HCT116 (cell line): ENCODE results near the gene PDE6B.

Experiments
- CBX3 ChIP-seq: IDR thresholded peaks from 2 replicates; pipeline ENCODE4 v1.6.1; 2012; ENCODE audit warnings: low read depth
- CEBPB ChIP-seq: IDR thresholded peaks from 2 replicates; pipeline ENCODE4 v1.6.1; 2012; ENCODE audit warnings: low read depth
- CTCF ChIP-seq, 3 experiments: fragments of 200-600 bp in 1 of 3; sonication (generic) in 1 of 3; IDR thresholded peaks in 2 of 3; conservative IDR thresholded peaks in 1 of 3; 2 replicates each; pipeline ENCODE4 v1.5.1; 2012 to 2017; ENCODE audit warnings: low read depth in 2 of 3, low read length in 2 of 3, antibody characterized with exemption in 1 of 3, borderline replicate concordance in 1 of 3, control low read depth in 1 of 3, mild to moderate bottlenecking in 1 of 3, mixed read lengths in 1 of 3, mixed run types in 1 of 3, moderate library complexity in 1 of 3; ENCODE audit not compliant: insufficient read depth in 1 of 3
- ELF1 ChIP-seq: IDR thresholded peaks from 2 replicates; pipeline ENCODE4 v1.6.1; 2012; ENCODE audit warnings: low read depth, borderline replicate concordance
- POLR2A ChIP-seq: IDR thresholded peaks from 2 replicates; pipeline ENCODE4 v1.7.0; 2011; ENCODE audit warnings: borderline replicate concordance; ENCODE audit not compliant: insufficient read depth, insufficient read length; ENCODE audit errors: extremely low read depth
- POLR2AphosphoS5 ChIP-seq: IDR thresholded peaks from 2 replicates; pipeline ENCODE4 v1.6.1; 2011; ENCODE audit warnings: mild to moderate bottlenecking, low read depth, low read length, moderate library complexity
- RAD21 ChIP-seq: IDR thresholded peaks from 2 replicates; pipeline ENCODE4 v1.6.1; 2012; ENCODE audit warnings: low read depth, mild to moderate bottlenecking
- REST ChIP-seq: IDR thresholded peaks from 2 replicates; pipeline ENCODE4 v1.6.1; 2012; ENCODE audit warnings: low read depth
- TCF7L2 ChIP-seq: IDR thresholded peaks from 2 replicates; pipeline ENCODE4 v1.7.0; 2011; ENCODE audit warnings: borderline replicate concordance, inconsistent platforms; ENCODE audit not compliant: insufficient read depth, insufficient read length; ENCODE audit errors: extremely low read depth
- TF ChIP-seq, protein P1 (sequence below): IDR thresholded peaks from 2 replicates; pipeline ENCODE4 v1.6.1; 2012
- TF ChIP-seq, protein P2 (sequence below): IDR thresholded peaks from 2 replicates; pipeline ENCODE4 v1.6.1; 2012

- TF ChIP-seq CTCF (IDR thresholded peaks at IDR 0.05 in 2 of 3, conservative IDR thresholded peaks at IDR 0.05 in 1 of 3; ENCODE audit: borderline replicate concordance in 1 of 3, insufficient read depth in 1 of 3, low read depth in 2 of 3, low read length in 2 of 3) = no peak
- TF ChIP-seq REST = no peak
- TF ChIP-seq, protein P1, sequence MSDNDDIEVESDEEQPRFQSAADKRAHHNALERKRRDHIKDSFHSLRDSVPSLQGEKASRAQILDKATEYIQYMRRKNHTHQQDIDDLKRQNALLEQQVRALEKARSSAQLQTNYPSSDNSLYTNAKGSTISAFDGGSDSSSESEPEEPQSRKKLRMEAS = no peak
- TF ChIP-seq TCF7L2 = no peak
- no peak for TF ChIP-seq POLR2A
- TF ChIP-seq, protein P2, sequence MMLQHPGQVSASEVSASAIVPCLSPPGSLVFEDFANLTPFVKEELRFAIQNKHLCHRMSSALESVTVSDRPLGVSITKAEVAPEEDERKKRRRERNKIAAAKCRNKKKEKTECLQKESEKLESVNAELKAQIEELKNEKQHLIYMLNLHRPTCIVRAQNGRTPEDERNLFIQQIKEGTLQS = no peak
- no peak for TF ChIP-seq POLR2AphosphoS5
- TF ChIP-seq RAD21 = no peak
- no peak for TF ChIP-seq CBX3
- no peak for TF ChIP-seq CEBPB
- TF ChIP-seq ELF1 = no peak
These were observed 3.9 kb upstream of the PDE6B start for GRCh38 chr4:621296-622070.
